ENCODE results near the gene CTU2.

CTU2 gene

DNA sequence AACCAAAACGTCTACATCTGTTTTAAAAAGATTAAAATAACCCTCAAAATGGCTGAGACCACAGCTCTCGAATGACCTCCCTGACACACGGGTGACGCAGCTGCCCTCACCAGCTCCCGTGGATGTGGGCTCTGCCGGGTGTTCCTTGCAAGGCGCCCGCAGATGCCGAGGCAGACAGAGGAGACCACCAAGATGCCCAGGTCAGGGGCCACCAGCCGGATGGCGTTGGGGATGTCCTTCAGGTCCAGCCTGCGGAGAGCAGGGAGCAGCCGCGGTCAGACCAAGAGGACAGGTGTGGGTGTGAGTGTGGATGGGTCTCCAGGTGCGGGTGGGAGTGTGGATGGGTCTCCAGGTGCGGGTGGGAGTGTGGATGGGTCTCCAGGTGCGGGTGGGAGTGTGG, 35.1 kb downstream of the CTU2 start (continued):
- TF ChIP-seq KLF10 (tag by site-specific recombination; IDR thresholded peaks at IDR 0.05), result no peak

- no peaks in the 10 kb centered on the region for H3K9me3 ChIP-seq (ENCODE audit: control insufficient read depth, insufficient read depth, low read depth, low read length)
- no peak overlapping the region for H3K27ac ChIP-seq (ENCODE audit: extremely low read depth, low read depth, low read length)
- POLR2A ChIA-PET, result interaction anchor here (0.8 to 1.0 kb wide), 2 partner anchors 42 to 66 kb away, joined by 3 read pairs; partner anchors contain the start of gene PIEZO1
- no peak overlapping the region for H3K4me3 ChIP-seq (ENCODE audit: low read depth, low read length)
- peaks cover 0 to 24% of the 10 kb centered on the region in 2 experiments; a peak in 1 of 3 replicates for H3K36me3 ChIP-seq (ENCODE audit: control insufficient read depth in 2 of 2, insufficient read depth in 1 of 2, low read length in 2 of 2)
- no peaks in the 10 kb centered on the region for H3K4me1 ChIP-seq (ENCODE audit: control insufficient read depth, insufficient read depth, low read length)
- CTCF ChIA-PET, result interaction anchor here (0.6 to 1.9 kb wide), 21 partner anchors 8 to 749 kb away, joined by 3 to 16 read pairs (median 4); no protein-coding TSS in a partner anchor
- TF ChIP-seq GLIS2 (tag by site-specific recombination; IDR thresholded peaks at IDR 0.05), result 0 out of 2 replicates have a peak, but pooled peaks have one; percentile 14
- TF ChIP-seq ZNF645 (tag by site-specific recombination; IDR thresholded peaks at IDR 0.05), result no peak
These were observed 36.7 kb downstream of the CTU2 start for GRCh38 chr16:88742896-88743605.

DNA sequence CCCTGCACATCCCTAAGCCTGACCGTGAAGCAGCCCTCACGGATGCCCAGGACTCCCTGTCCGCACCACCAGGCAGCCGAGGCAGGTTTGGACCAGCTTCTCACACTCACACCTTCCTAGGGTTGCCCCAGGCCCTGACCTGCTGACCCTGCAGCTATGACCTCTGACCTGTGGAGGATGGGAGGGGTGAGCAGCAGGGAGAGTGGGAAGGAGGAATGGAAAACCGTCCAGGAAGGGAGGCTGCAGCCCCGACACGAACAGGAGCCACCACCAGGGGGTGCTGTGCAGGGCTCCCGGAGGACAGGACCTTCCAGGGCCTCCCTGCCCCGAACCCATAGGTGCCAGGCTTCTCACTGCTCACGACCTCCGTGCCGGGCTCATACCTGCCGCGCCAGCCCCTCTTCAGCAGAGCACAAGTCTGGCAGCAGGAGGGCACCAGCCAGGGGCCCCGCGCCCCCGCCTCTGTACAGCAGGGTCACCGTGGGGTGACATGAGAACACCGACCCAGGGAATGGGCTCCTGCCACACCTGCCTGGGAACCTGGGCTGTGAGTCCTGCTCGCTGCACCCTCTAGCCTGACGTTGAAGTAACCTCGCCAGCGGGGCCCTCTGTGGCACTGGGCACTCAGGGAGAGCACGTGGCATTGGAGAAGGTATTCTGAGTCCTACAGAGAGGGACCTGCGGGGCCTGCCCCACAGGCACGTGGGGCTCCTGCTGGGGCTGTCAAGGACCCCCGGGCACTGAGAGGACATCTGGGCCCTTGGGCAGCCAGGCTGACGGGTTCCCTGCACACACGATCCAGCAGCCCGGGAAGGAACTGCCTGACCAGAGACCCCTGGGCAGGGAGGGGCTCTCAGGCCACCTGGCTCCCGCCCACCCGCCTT, 37.6 kb downstream of the CTU2 start:
- Histone ChIP-seq H3K4me1 (ENCODE audit: control insufficient read depth, insufficient read depth, low read length) (no peaks in the 10 kb centered on the region), H3K36me3 (ENCODE audit: control insufficient read depth in 2 of 2, insufficient read depth in 1 of 2, low read length in 2 of 2) (peaks cover 0 to 22% of the 10 kb centered on the region in 2 experiments; a peak in 1 of 3 replicates)
- CTCF ChIA-PET, result interaction anchor here (0.6 to 1.9 kb wide), 19 partner anchors 9 to 471 kb away, joined by 3 to 16 read pairs (median 4); no protein-coding TSS in a partner anchor
- TF ChIP-seq ZXDB (tag by site-specific recombination; IDR thresholded peaks at IDR 0.05) (peak; percentile 41; the same call in 1 of the 2 replicates), ZNF398 (tag by site-specific recombination; IDR thresholded peaks at IDR 0.05) (0 out of 2 replicates have a peak, but pooled peaks have one; percentile 10), BCL11A (tag by site-specific recombination; IDR thresholded peaks at IDR 0.05; ENCODE audit: low read depth) (peak; percentile 88), PRDM2 (tag by site-specific recombination; IDR thresholded peaks at IDR 0.05; ENCODE audit: borderline replicate concordance) (peak; percentile 64; the same call in 1 of the 2 replicates), ZBTB48 (tag by site-specific recombination; IDR thresholded peaks at IDR 0.05) (peak; percentile 37; the same call in 1 of the 2 replicates), ZNF302 (tag by site-specific recombination; IDR thresholded peaks at IDR 0.05; ENCODE audit: low read depth) (no peak), ZNF544 (tag by site-specific recombination; IDR thresholded peaks at IDR 0.05) (no peak), ZNF660 (tag by site-specific recombination; IDR thresholded peaks at IDR 0.05) (peak; percentile 42; the same call in 1 of the 2 replicates), ZNF2 (tag by site-specific recombination; IDR thresholded peaks at IDR 0.05) (peak; percentile 90; the same call in 1 of the 2 replicates), KLF8 (tag by site-specific recombination; IDR thresholded peaks at IDR 0.05) (peak; percentile 55)
- TF ChIP-seq, protein P1, sequence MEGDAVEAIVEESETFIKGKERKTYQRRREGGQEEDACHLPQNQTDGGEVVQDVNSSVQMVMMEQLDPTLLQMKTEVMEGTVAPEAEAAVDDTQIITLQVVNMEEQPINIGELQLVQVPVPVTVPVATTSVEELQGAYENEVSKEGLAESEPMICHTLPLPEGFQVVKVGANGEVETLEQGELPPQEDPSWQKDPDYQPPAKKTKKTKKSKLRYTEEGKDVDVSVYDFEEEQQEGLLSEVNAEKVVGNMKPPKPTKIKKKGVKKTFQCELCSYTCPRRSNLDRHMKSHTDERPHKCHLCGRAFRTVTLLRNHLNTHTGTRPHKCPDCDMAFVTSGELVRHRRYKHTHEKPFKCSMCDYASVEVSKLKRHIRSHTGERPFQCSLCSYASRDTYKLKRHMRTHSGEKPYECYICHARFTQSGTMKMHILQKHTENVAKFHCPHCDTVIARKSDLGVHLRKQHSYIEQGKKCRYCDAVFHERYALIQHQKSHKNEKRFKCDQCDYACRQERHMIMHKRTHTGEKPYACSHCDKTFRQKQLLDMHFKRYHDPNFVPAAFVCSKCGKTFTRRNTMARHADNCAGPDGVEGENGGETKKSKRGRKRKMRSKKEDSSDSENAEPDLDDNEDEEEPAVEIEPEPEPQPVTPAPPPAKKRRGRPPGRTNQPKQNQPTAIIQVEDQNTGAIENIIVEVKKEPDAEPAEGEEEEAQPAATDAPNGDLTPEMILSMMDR (tag by site-specific recombination; IDR thresholded peaks at IDR 0.05), result peak; percentile 81
- TF ChIP-seq, protein P2, sequence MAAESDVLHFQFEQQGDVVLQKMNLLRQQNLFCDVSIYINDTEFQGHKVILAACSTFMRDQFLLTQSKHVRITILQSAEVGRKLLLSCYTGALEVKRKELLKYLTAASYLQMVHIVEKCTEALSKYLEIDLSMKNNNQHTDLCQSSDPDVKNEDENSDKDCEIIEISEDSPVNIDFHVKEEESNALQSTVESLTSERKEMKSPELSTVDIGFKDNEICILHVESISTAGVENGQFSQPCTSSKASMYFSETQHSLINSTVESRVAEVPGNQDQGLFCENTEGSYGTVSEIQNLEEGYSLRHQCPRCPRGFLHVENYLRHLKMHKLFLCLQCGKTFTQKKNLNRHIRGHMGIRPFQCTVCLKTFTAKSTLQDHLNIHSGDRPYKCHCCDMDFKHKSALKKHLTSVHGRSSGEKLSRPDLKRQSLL (tag by site-specific recombination; IDR thresholded peaks at IDR 0.05), result no peak

More for the DNA sequence above, 37.6 kb downstream of the CTU2 start:
- no peak overlapping the region for H3K27ac ChIP-seq (ENCODE audit: extremely low read depth, low read depth, low read length)
- no peaks in the 10 kb centered on the region for H3K9me3 ChIP-seq (ENCODE audit: control insufficient read depth, insufficient read depth, low read depth, low read length)
- POLR2A ChIA-PET, result interaction anchor here (0.8 to 1.0 kb wide), 2 partner anchors 41 to 65 kb away, joined by 3 read pairs; partner anchors contain the start of gene PIEZO1
- no peak overlapping the region for H3K4me3 ChIP-seq (ENCODE audit: low read depth, low read length)

Measured in HEK293 (cell line).